DND-41 (cell line): ENCODE results near the gene FSIP2.

ENCODE experiments used
- ATAC-seq: fragments of 200-7000 bp; cut with Tn5 transposase; 3 replicates; pipeline ENCODE4 v1.9.1; 2021; ENCODE audit warnings: low read depth; ENCODE audit not compliant: insufficient read depth
- DNase-seq: peaks from one replicate; pipeline ENCODE4 v3.0.0-alpha.2; 2020
- H2AFZ ChIP-seq: 2 replicates; pipeline ENCODE4 v1.6.0; 2012; ENCODE audit warnings: low read depth, low read length
- H3K27ac ChIP-seq: 2 replicates; pipeline ENCODE4 v1.5.1; 2012; ENCODE audit warnings: low read length, inconsistent platforms
- H3K27me3 ChIP-seq: fragments of 200-600 bp; sonication (generic); 2 replicates; pipeline ENCODE4 v1.6.0; 2012; ENCODE audit warnings: low read length, mild to moderate bottlenecking, inconsistent platforms; ENCODE audit not compliant: insufficient read depth, poor library complexity
- H3K36me3 ChIP-seq: 2 replicates; pipeline ENCODE4 v1.5.1; 2012; ENCODE audit warnings: low read length, inconsistent platforms; ENCODE audit not compliant: insufficient read depth
- H3K4me1 ChIP-seq: 2 replicates; pipeline ENCODE4 v1.5.1; 2012; ENCODE audit warnings: mild to moderate bottlenecking, low read length; ENCODE audit not compliant: insufficient read depth
- H3K4me2 ChIP-seq: 2 replicates; pipeline ENCODE4 v1.6.0; 2012; ENCODE audit warnings: mild to moderate bottlenecking, moderate library complexity, low read length, inconsistent platforms; ENCODE audit not compliant: insufficient read depth
- H3K4me3 ChIP-seq, 2 experiments: fragments of 200-600 bp in 1 of 2; shearing (Covaris generic) in 1 of 2; 2 replicates each; pipeline ENCODE4 v1.5.1; 2012 to 2016; ENCODE audit warnings: inconsistent platforms in 2 of 2, low read length in 2 of 2, mild to moderate bottlenecking in 2 of 2, low read depth in 1 of 2, moderate library complexity in 1 of 2
- H3K79me2 ChIP-seq: 2 replicates; pipeline ENCODE4 v1.6.0; 2012; ENCODE audit warnings: low read length, inconsistent platforms; ENCODE audit not compliant: insufficient read depth
- H3K9ac ChIP-seq: 2 replicates; pipeline ENCODE4 v1.6.0; 2012; ENCODE audit warnings: low read depth, mild to moderate bottlenecking, inconsistent platforms, low read length, moderate library complexity
- H3K9me3 ChIP-seq: 2 replicates; pipeline ENCODE4 v1.5.1; 2012; ENCODE audit warnings: low read length, moderate library complexity, mild to moderate bottlenecking, inconsistent platforms; ENCODE audit not compliant: insufficient read depth, severe bottlenecking
- H4K20me1 ChIP-seq: 2 replicates; pipeline ENCODE4 v1.6.0; 2012; ENCODE audit warnings: low read length; ENCODE audit not compliant: insufficient read depth
- CTCF ChIP-seq: IDR thresholded peaks from 2 replicates; pipeline ENCODE4 v1.5.1; 2012; ENCODE audit warnings: borderline replicate concordance, low read length, moderate library complexity, mild to moderate bottlenecking; ENCODE audit not compliant: poor library complexity, severe bottlenecking; ENCODE audit errors: extremely low read depth
- EZH2 ChIP-seq: IDR thresholded peaks from 3 replicates; pipeline ENCODE4 v1.6.1; 2012; ENCODE audit warnings: borderline replicate concordance, low read depth, mild to moderate bottlenecking, moderate library complexity, low read length, inconsistent platforms; ENCODE audit not compliant: severe bottlenecking

The FSIP2 gene

GRCh38 chr2:185745864-185746859, 7.6 kb downstream of the FSIP2 start:
- DNase-seq, result no peak
- H3K4me2 ChIP-seq, result no peak overlapping the region
- no peak for TF ChIP-seq EZH2
- no peak for TF ChIP-seq CTCF
- no peaks in the 10 kb centered on the region for H3K36me3 ChIP-seq
- no peak overlapping the region for H2AFZ ChIP-seq
- no peaks in the 10 kb centered on the region for H3K4me1 ChIP-seq
- H3K27me3 ChIP-seq, result no peaks in the 10 kb centered on the region
- no peaks in the 10 kb centered on the region for H3K9me3 ChIP-seq
- no peaks in the 10 kb centered on the region for H4K20me1 ChIP-seq
- no peak overlapping the region for H3K4me3 ChIP-seq
- H3K27ac ChIP-seq, result no peak overlapping the region
- no peaks in the 10 kb centered on the region for H3K79me2 ChIP-seq
- no peak for ATAC-seq
- no peak overlapping the region for H3K9ac ChIP-seq

- Histone ChIP-seq H3K9ac (no peak overlapping the region), H3K4me1 (no peaks in the 10 kb centered on the region), H3K27me3 (no peaks in the 10 kb centered on the region), H3K79me2 (no peaks in the 10 kb centered on the region), H3K4me2 (no peak overlapping the region), H4K20me1 (no peaks in the 10 kb centered on the region), H3K36me3 (no peaks in the 10 kb centered on the region), H3K9me3 (no peaks in the 10 kb centered on the region), H3K27ac (no peak overlapping the region), H2AFZ (no peak overlapping the region), H3K4me3 (no peak overlapping the region; a peak in 1 of 4 replicates)
- ATAC-seq, result no peak
- no peak for TF ChIP-seq CTCF
- no peak for TF ChIP-seq EZH2
- DNase-seq, result no peak
Measured at GRCh38 chr2:185757356-185757755, 18.8 kb downstream of the FSIP2 start.

- TF ChIP-seq EZH2 (no peak), CTCF (no peak)
Measured at GRCh38 chr2:185771396-185771795, 32.8 kb downstream of the FSIP2 start.

More at GRCh38 chr2:185771396-185771795, 32.8 kb downstream of the FSIP2 start:
- no peaks in the 10 kb centered on the region for H3K79me2 ChIP-seq
- no peaks in the 10 kb centered on the region for H3K4me1 ChIP-seq
- H3K27ac ChIP-seq, result no peak overlapping the region
- DNase-seq (no peak), ATAC-seq (no peak)
- peaks cover 6% of the 10 kb centered on the region for H3K9me3 ChIP-seq
- H4K20me1 ChIP-seq, result no peaks in the 10 kb centered on the region
- H3K4me2 ChIP-seq, result no peak overlapping the region
- no peak overlapping the region for H3K4me3 ChIP-seq
- H3K9ac ChIP-seq, result no peak overlapping the region
- no peaks in the 10 kb centered on the region for H3K27me3 ChIP-seq
- no peak overlapping the region for H2AFZ ChIP-seq
- no peaks in the 10 kb centered on the region for H3K36me3 ChIP-seq
